ENCODE results near the gene DHH.

DNA sequence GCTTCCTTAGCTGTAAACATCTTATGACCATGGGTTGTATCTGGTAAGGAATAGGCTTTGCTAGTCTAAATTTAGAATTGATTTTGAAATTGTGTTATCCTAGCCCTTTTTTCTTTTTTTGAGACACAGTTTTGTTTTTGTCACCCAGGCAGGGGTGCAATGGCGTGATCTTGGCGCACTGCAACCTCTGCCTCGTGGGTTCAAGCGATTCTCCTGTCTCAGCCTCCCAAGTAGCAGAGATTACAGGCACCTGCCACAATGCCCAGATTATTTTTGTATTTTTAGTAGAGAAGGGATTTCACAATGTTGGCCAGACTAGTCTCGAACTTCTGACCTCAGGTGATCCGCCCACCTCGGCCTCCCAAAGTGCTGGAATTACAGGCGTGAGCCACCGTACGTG, 39.0 kb upstream of the DHH start:
- TF ChIP-seq, protein P1, sequence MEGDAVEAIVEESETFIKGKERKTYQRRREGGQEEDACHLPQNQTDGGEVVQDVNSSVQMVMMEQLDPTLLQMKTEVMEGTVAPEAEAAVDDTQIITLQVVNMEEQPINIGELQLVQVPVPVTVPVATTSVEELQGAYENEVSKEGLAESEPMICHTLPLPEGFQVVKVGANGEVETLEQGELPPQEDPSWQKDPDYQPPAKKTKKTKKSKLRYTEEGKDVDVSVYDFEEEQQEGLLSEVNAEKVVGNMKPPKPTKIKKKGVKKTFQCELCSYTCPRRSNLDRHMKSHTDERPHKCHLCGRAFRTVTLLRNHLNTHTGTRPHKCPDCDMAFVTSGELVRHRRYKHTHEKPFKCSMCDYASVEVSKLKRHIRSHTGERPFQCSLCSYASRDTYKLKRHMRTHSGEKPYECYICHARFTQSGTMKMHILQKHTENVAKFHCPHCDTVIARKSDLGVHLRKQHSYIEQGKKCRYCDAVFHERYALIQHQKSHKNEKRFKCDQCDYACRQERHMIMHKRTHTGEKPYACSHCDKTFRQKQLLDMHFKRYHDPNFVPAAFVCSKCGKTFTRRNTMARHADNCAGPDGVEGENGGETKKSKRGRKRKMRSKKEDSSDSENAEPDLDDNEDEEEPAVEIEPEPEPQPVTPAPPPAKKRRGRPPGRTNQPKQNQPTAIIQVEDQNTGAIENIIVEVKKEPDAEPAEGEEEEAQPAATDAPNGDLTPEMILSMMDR (IDR thresholded peaks at IDR 0.05) = no peak
- no peak for TF ChIP-seq POLR2A (IDR thresholded peaks at IDR 0.05)
